ENCODE data around the gene ATP5F1B.
A peak's percentile ranks its signal among the peaks of the same experiment; 100 is the strongest.

The ATP5F1B gene

GRCh38 chr12:56622535-56622934 is 23.2 kb downstream of the ATP5F1B start:
- peak overlapping the region in 1 of 2 donors; percentile 77 for H3K27ac Mint-ChIP-seq
- peak overlapping the region in 1 of 2 donors; percentile 5 for H3K4me3 Mint-ChIP-seq
- H3K4me1 Mint-ChIP-seq (ENCODE audit: low read depth in 2 of 2): peaks cover 39 to 59% of the 10 kb centered on the region in 2 donors
- ATAC-seq (replicated peaks): no peak
- H3K27me3 Mint-ChIP-seq: no peaks in the 10 kb centered on the region
- no peaks in the 10 kb centered on the region for H3K9me3 Mint-ChIP-seq
- DNase-seq: no peak
- peaks cover 67% of the 10 kb centered on the region for H3K36me3 Mint-ChIP-seq (ENCODE audit: insufficient read depth)

GRCh38 chr12:56616925-56617324 is 28.9 kb downstream of the ATP5F1B start:
- H3K36me3 Mint-ChIP-seq (ENCODE audit: insufficient read depth): peaks cover 90% of the 10 kb centered on the region

GRCh38 chr12:56616244-56616643 is 29.5 kb downstream of the ATP5F1B start:
- Mint-ChIP-seq H3K27me3 (no peaks in the 10 kb centered on the region), H3K4me3 (no peak overlapping the region), H3K9me3 (no peaks in the 10 kb centered on the region), H3K27ac (peak overlapping the region; percentile 38 to 49), H3K4me1 (ENCODE audit: low read depth in 2 of 2) (peaks cover 14 to 33% of the 10 kb centered on the region in 2 donors), H3K36me3 (ENCODE audit: insufficient read depth) (peaks cover 96% of the 10 kb centered on the region)
- no peak for DNase-seq
- no peak for ATAC-seq (replicated peaks)

More at GRCh38 chr12:56616925-56617324, 28.9 kb downstream of the ATP5F1B start:
- Mint-ChIP-seq H3K27me3 (no peaks in the 10 kb centered on the region), H3K4me3 (no peak overlapping the region), H3K27ac (peak overlapping the region; percentile 81 to 86), H3K4me1 (ENCODE audit: low read depth in 2 of 2) (peaks cover 14 to 30% of the 10 kb centered on the region in 2 donors), H3K9me3 (no peaks in the 10 kb centered on the region)
- ATAC-seq (replicated peaks) (no peak), DNase-seq (no peak)

- Mint-ChIP-seq H3K27ac (peak overlapping the region; percentile 7 to 41), H3K36me3 (ENCODE audit: insufficient read depth) (peaks cover 96% of the 10 kb centered on the region), H3K4me3 (no peak overlapping the region), H3K4me1 (ENCODE audit: low read depth in 2 of 2) (peaks cover 6 to 23% of the 10 kb centered on the region in 2 donors), H3K27me3 (no peaks in the 10 kb centered on the region), H3K9me3 (no peaks in the 10 kb centered on the region)
- DNase-seq (no peak), ATAC-seq (replicated peaks) (no peak)
Observed at GRCh38 chr12:56614627-56615026, 31.2 kb downstream of the ATP5F1B start.

GRCh38 chr12:56604355-56604754 is 41.4 kb downstream of the ATP5F1B start:
- H3K4me1 Mint-ChIP-seq (ENCODE audit: low read depth in 2 of 2): no peaks in the 10 kb centered on the region
- H3K36me3 Mint-ChIP-seq (ENCODE audit: insufficient read depth): peaks cover 100% of the 10 kb centered on the region
- ATAC-seq (replicated peaks) (no peak), DNase-seq (no peak)
- H3K27me3 Mint-ChIP-seq: no peaks in the 10 kb centered on the region
- H3K9me3 Mint-ChIP-seq: no peaks in the 10 kb centered on the region
- peak overlapping the region in 1 of 2 donors; percentile 8 for H3K27ac Mint-ChIP-seq
- no peak overlapping the region for H3K4me3 Mint-ChIP-seq

GRCh38 chr12:56602239-56602638 is 43.5 kb downstream of the ATP5F1B start:
- no peak for ATAC-seq (replicated peaks)
- peak overlapping the region in 1 of 2 donors; percentile 54 for H3K27ac Mint-ChIP-seq
- H3K4me3 Mint-ChIP-seq: no peak overlapping the region
- H3K4me1 Mint-ChIP-seq (ENCODE audit: low read depth in 2 of 2): peaks cover 0 to 2% of the 10 kb centered on the region in 2 donors
- no peaks in the 10 kb centered on the region for H3K27me3 Mint-ChIP-seq
- no peaks in the 10 kb centered on the region for H3K9me3 Mint-ChIP-seq
- peaks cover 100% of the 10 kb centered on the region for H3K36me3 Mint-ChIP-seq (ENCODE audit: insufficient read depth)
- no peak for DNase-seq

- Mint-ChIP-seq H3K27me3 (no peaks in the 10 kb centered on the region), H3K4me3 (no peak overlapping the region), H3K9me3 (no peaks in the 10 kb centered on the region), H3K4me1 (ENCODE audit: low read depth in 2 of 2) (peaks cover 0 to 2% of the 10 kb centered on the region in 2 donors), H3K36me3 (ENCODE audit: insufficient read depth) (peaks cover 98% of the 10 kb centered on the region), H3K27ac (peak overlapping the region in 1 of 2 donors; percentile 63)
- ATAC-seq (replicated peaks) (no peak), DNase-seq (peak in 2 of 3 experiments; percentile 19 to 26)
Observed at GRCh38 chr12:56601503-56601902, 44.3 kb downstream of the ATP5F1B start.

GRCh38 chr12:56600753-56601152 is 45.0 kb downstream of the ATP5F1B start:
- Mint-ChIP-seq H3K9me3 (no peaks in the 10 kb centered on the region), H3K4me1 (ENCODE audit: low read depth in 2 of 2) (peaks cover 0 to 2% of the 10 kb centered on the region in 2 donors), H3K27me3 (no peaks in the 10 kb centered on the region), H3K36me3 (ENCODE audit: insufficient read depth) (peaks cover 91% of the 10 kb centered on the region), H3K27ac (peak overlapping the region; percentile 41 to 55), H3K4me3 (no peak overlapping the region)
- ATAC-seq (replicated peaks) (no peak), DNase-seq (no peak)

GRCh38 chr12:56599797-56600196 is 46.0 kb downstream of the ATP5F1B start:
- no peak overlapping the region for H3K4me3 Mint-ChIP-seq
- DNase-seq (no peak), ATAC-seq (replicated peaks) (no peak)

GRCh38 chr12:56599041-56599440 is 46.7 kb downstream of the ATP5F1B start:
- Mint-ChIP-seq H3K27ac (peak overlapping the region in 1 of 2 donors; percentile 55), H3K36me3 (ENCODE audit: insufficient read depth) (peaks cover 77% of the 10 kb centered on the region), H3K9me3 (no peaks in the 10 kb centered on the region), H3K27me3 (no peaks in the 10 kb centered on the region), H3K4me3 (no peak overlapping the region), H3K4me1 (ENCODE audit: low read depth in 2 of 2) (peaks cover 0 to 2% of the 10 kb centered on the region in 2 donors)
- ATAC-seq (replicated peaks) (no peak), DNase-seq (no peak)

More at GRCh38 chr12:56599797-56600196, 46.0 kb downstream of the ATP5F1B start:
- peak overlapping the region in 1 of 2 donors; percentile 55 for H3K27ac Mint-ChIP-seq
- peaks cover 0 to 2% of the 10 kb centered on the region in 2 donors for H3K4me1 Mint-ChIP-seq (ENCODE audit: low read depth in 2 of 2)
- H3K9me3 Mint-ChIP-seq: no peaks in the 10 kb centered on the region
- no peaks in the 10 kb centered on the region for H3K27me3 Mint-ChIP-seq
- H3K36me3 Mint-ChIP-seq (ENCODE audit: insufficient read depth): peaks cover 81% of the 10 kb centered on the region

GRCh38 chr12:56596815-56597214 is 49.0 kb downstream of the ATP5F1B start:
- no peak overlapping the region for H3K4me3 Mint-ChIP-seq
- no peaks in the 10 kb centered on the region for H3K9me3 Mint-ChIP-seq
- H3K27me3 Mint-ChIP-seq: no peaks in the 10 kb centered on the region
- H3K27ac Mint-ChIP-seq: peak overlapping the region; percentile 49 to 57
- H3K36me3 Mint-ChIP-seq (ENCODE audit: insufficient read depth): peaks cover 54% of the 10 kb centered on the region
- H3K4me1 Mint-ChIP-seq (ENCODE audit: low read depth in 2 of 2): peaks cover 0 to 4% of the 10 kb centered on the region in 2 donors
- DNase-seq (no peak), ATAC-seq (replicated peaks) (no peak)

- H3K27me3 Mint-ChIP-seq: no peaks in the 10 kb centered on the region
- H3K9me3 Mint-ChIP-seq: no peaks in the 10 kb centered on the region
- H3K36me3 Mint-ChIP-seq (ENCODE audit: insufficient read depth): peaks cover 27% of the 10 kb centered on the region
- peaks cover 0 to 4% of the 10 kb centered on the region in 2 donors for H3K4me1 Mint-ChIP-seq (ENCODE audit: low read depth in 2 of 2)
- peak; percentile 56 to 68 (median 64) for DNase-seq
- peak; percentile 76 for ATAC-seq (replicated peaks)
- H3K27ac Mint-ChIP-seq: peak overlapping the region in 1 of 2 donors; percentile 11
- no peak overlapping the region for H3K4me3 Mint-ChIP-seq
Observed at GRCh38 chr12:56593909-56594621, 51.7 kb downstream of the ATP5F1B start.

- no peak overlapping the region for H3K4me3 Mint-ChIP-seq
- peak overlapping the region in 1 of 2 donors; percentile 39 for H3K27ac Mint-ChIP-seq
- H3K9me3 Mint-ChIP-seq: no peaks in the 10 kb centered on the region
- no peaks in the 10 kb centered on the region for H3K27me3 Mint-ChIP-seq
- H3K4me1 Mint-ChIP-seq (ENCODE audit: low read depth in 2 of 2): peaks cover 0 to 2% of the 10 kb centered on the region in 2 donors
- no peak for DNase-seq
- ATAC-seq (replicated peaks): no peak
- peaks cover 6% of the 10 kb centered on the region for H3K36me3 Mint-ChIP-seq (ENCODE audit: insufficient read depth)
Observed at GRCh38 chr12:56591961-56592360, 53.8 kb downstream of the ATP5F1B start.

- DNase-seq (no peak), ATAC-seq (replicated peaks) (no peak)
- H3K4me1 Mint-ChIP-seq (ENCODE audit: low read depth in 2 of 2): peaks cover 0 to 2% of the 10 kb centered on the region in 2 donors
- H3K27ac Mint-ChIP-seq: no peak overlapping the region
- H3K27me3 Mint-ChIP-seq: no peaks in the 10 kb centered on the region
- no peaks in the 10 kb centered on the region for H3K9me3 Mint-ChIP-seq
- peaks cover 3% of the 10 kb centered on the region for H3K36me3 Mint-ChIP-seq (ENCODE audit: insufficient read depth)
- no peak overlapping the region for H3K4me3 Mint-ChIP-seq
Observed at GRCh38 chr12:56591126-56591525, 54.7 kb downstream of the ATP5F1B start.
